22Rv1 (cell line): Measurements from ENCODE around the gene THSD4.

Experiments
- ZFX ChIP-seq: fragments of 450-650 bp; IDR thresholded peaks from 2 replicates; pipeline ENCODE4 v1.6.1; 2017; ENCODE audit warnings: antibody characterized with exemption, borderline replicate concordance
- TF ChIP-seq, protein P1 (sequence below): fragments of 450-650 bp; IDR thresholded peaks from 2 replicates; pipeline ENCODE4 v1.5.1; 2017; ENCODE audit warnings: mild to moderate bottlenecking

DNA sequence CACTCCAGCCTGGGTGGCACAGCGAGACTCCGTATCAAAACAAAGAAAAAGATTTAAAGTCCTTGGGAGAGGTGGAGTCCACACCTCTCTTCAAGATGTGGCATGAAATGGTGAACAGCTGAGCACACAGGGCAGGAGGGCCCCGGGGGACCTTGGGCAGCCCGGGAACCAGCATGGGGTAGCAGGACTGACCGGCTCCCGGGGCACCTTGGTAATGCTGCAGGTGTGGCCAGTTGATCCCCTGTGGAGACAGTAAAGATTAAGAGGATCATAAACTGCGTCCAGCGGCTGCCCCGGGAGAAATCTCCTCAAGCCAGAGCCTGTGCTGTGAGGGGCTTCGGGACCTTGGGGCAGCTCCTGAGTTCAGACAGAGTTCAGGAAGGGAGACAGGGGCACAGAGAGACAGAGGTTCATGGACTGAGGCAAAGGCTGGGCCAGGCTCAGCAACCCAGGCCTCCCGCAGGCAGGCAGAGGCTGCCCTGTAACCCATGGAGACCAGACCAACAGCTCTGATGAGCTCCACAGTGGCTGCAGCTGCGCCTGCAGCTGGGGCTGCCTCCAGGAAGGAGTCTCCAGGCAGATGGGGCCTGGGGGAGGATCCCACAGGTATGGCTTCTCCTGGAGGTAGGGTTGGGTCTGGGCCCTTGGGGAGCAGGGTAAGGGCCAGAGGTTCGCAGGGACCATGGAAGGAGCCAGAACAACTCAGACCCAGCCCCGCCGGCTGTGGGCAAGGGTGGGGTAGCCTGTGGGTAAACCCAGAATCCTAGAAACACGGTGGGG is 695.2 kb downstream of the THSD4 start, which contains the start of gene NR2E3:
- TF ChIP-seq, protein P1, sequence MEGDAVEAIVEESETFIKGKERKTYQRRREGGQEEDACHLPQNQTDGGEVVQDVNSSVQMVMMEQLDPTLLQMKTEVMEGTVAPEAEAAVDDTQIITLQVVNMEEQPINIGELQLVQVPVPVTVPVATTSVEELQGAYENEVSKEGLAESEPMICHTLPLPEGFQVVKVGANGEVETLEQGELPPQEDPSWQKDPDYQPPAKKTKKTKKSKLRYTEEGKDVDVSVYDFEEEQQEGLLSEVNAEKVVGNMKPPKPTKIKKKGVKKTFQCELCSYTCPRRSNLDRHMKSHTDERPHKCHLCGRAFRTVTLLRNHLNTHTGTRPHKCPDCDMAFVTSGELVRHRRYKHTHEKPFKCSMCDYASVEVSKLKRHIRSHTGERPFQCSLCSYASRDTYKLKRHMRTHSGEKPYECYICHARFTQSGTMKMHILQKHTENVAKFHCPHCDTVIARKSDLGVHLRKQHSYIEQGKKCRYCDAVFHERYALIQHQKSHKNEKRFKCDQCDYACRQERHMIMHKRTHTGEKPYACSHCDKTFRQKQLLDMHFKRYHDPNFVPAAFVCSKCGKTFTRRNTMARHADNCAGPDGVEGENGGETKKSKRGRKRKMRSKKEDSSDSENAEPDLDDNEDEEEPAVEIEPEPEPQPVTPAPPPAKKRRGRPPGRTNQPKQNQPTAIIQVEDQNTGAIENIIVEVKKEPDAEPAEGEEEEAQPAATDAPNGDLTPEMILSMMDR = no peak
- TF ChIP-seq ZFX = no peak
